ENCODE results near the gene RAB11FIP3. TPM values are rescaled to one million over a fixed set of nuclear protein-coding genes. Genes with fewer than 3 reads are reported as not detected.

The RAB11FIP3 gene
- total RNA-seq, 1 experiment from 2014 or later, result 12.8 TPM

DNA sequence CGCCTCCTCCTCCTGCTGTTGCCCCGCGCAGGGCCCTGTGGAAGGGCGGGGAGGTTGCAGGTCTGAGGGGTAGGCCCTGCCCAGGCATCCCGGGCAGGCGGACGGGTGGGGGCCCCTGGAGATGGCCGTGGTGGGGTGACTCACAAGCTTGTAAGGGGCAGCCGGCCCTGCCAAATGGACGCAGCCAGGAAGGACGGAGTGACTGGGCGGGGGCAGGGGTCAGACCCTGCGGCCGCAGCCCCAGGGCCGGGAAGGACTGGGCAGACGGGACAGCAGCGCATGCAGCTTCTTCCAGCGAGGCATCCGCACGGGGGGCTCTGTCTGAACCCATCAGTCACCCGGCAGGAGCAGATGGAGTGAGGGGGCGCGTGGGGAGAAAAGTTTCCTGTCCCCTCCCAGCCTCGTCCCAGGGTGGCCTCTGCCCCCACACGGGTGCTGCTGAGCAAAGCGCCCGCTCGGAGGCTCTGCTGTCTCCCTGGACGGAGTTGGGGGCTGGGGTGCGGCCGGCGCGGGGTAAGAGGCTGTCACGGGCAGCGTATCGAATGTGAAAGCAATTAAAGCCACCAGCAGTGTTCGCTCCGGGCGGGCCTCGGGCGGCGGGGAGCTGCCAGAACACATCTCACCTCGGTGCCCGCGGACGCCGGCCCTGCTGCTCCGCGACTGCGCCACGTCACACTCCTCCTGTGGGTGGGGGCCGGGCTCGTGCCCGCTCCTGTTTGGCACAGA, 129.4 kb downstream of the RAB11FIP3 start:
- no peak overlapping the region for H3K4me3 ChIP-seq (replicated peaks in 1 of 2; ENCODE audit: low read depth in 1 of 2, low read length in 2 of 2)
- H3K4me1 ChIP-seq (ENCODE audit: control insufficient read depth in 1 of 2, insufficient read depth in 2 of 2, low read length in 2 of 2), result no peaks in the 10 kb centered on the region
- H2AFZ ChIP-seq (ENCODE audit: low read depth, low read length, poor library complexity, severe bottlenecking), result no peak overlapping the region
- no peaks in the 10 kb centered on the region for H3K79me2 ChIP-seq (ENCODE audit: insufficient read depth, low read length)
- no peak for TF ChIP-seq TCF7L2 (IDR thresholded peaks at IDR 0.05; ENCODE audit: borderline replicate concordance, extremely low read depth, insufficient read depth, insufficient read length)
- TF ChIP-seq YY1 (IDR thresholded peaks at IDR 0.05; ENCODE audit: extremely low read depth, insufficient replicate concordance, low read depth, low read length), result no peak
- TF ChIP-seq, protein P1, sequence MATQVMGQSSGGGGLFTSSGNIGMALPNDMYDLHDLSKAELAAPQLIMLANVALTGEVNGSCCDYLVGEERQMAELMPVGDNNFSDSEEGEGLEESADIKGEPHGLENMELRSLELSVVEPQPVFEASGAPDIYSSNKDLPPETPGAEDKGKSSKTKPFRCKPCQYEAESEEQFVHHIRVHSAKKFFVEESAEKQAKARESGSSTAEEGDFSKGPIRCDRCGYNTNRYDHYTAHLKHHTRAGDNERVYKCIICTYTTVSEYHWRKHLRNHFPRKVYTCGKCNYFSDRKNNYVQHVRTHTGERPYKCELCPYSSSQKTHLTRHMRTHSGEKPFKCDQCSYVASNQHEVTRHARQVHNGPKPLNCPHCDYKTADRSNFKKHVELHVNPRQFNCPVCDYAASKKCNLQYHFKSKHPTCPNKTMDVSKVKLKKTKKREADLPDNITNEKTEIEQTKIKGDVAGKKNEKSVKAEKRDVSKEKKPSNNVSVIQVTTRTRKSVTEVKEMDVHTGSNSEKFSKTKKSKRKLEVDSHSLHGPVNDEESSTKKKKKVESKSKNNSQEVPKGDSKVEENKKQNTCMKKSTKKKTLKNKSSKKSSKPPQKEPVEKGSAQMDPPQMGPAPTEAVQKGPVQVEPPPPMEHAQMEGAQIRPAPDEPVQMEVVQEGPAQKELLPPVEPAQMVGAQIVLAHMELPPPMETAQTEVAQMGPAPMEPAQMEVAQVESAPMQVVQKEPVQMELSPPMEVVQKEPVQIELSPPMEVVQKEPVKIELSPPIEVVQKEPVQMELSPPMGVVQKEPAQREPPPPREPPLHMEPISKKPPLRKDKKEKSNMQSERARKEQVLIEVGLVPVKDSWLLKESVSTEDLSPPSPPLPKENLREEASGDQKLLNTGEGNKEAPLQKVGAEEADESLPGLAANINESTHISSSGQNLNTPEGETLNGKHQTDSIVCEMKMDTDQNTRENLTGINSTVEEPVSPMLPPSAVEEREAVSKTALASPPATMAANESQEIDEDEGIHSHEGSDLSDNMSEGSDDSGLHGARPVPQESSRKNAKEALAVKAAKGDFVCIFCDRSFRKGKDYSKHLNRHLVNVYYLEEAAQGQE (IDR thresholded peaks at IDR 0.05; ENCODE audit: low read depth), result no peak
- TF ChIP-seq SP1 (IDR thresholded peaks at IDR 0.05; ENCODE audit: low read depth), result no peak
- TF ChIP-seq, protein P2, sequence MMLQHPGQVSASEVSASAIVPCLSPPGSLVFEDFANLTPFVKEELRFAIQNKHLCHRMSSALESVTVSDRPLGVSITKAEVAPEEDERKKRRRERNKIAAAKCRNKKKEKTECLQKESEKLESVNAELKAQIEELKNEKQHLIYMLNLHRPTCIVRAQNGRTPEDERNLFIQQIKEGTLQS (IDR thresholded peaks at IDR 0.05), result no peak
- TF ChIP-seq RAD21 (IDR thresholded peaks at IDR 0.05; ENCODE audit: low read depth), result no peak
- no peak for TF ChIP-seq SIN3A (IDR thresholded peaks at IDR 0.05; ENCODE audit: low read depth)
- TF ChIP-seq POLR2AphosphoS5 (IDR thresholded peaks at IDR 0.05; ENCODE audit: low read depth, low read length), result no peak
- TF ChIP-seq, protein P3, sequence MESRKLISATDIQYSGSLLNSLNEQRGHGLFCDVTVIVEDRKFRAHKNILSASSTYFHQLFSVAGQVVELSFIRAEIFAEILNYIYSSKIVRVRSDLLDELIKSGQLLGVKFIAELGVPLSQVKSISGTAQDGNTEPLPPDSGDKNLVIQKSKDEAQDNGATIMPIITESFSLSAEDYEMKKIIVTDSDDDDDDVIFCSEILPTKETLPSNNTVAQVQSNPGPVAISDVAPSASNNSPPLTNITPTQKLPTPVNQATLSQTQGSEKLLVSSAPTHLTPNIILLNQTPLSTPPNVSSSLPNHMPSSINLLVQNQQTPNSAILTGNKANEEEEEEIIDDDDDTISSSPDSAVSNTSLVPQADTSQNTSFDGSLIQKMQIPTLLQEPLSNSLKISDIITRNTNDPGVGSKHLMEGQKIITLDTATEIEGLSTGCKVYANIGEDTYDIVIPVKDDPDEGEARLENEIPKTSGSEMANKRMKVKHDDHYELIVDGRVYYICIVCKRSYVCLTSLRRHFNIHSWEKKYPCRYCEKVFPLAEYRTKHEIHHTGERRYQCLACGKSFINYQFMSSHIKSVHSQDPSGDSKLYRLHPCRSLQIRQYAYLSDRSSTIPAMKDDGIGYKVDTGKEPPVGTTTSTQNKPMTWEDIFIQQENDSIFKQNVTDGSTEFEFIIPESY (IDR thresholded peaks at IDR 0.05; ENCODE audit: extremely low read depth, insufficient replicate concordance, low read length), result no peak
- no peaks in the 10 kb centered on the region for H3K27me3 ChIP-seq (ENCODE audit: insufficient read depth, low read length)
- no peaks in the 10 kb centered on the region for H4K20me1 ChIP-seq (ENCODE audit: insufficient read depth)
- POLR2A ChIA-PET, result no interaction called here
- no peak; the same call in 1 of the 2 replicates for ATAC-seq
- no peak overlapping the region for H3K4me2 ChIP-seq (ENCODE audit: low read length)
- no TSS peak for BruUV-seq (replicated peaks)
- no peaks in the 10 kb centered on the region for H3K36me3 ChIP-seq (ENCODE audit: control insufficient read depth in 1 of 2, insufficient read depth in 2 of 2, low read length in 2 of 2)
- H3K9ac ChIP-seq (ENCODE audit: low read length), result no peak overlapping the region
- no peaks in the 10 kb centered on the region for H3K9me3 ChIP-seq (ENCODE audit: control insufficient read depth in 1 of 2, insufficient read depth in 1 of 2, low read depth in 1 of 2, low read length in 2 of 2)
- H3K27ac ChIP-seq (ENCODE audit: low read depth, low read length), result no peak overlapping the region
- DNase-seq (ENCODE audit: low read depth, low spot score), result no peak
- intact Hi-C loops (cut with micrococcal nuclease), result no loop called here
- H3K9me2 ChIP-seq (ENCODE audit: insufficient read depth), result no peaks in the 10 kb centered on the region
- RAD21 ChIA-PET (ENCODE audit: low non-redundant PET in 1 of 2, low total read pairs in 2 of 2, uncharacterized antibody in 2 of 2, unreplicated experiment in 2 of 2), result no interaction called here
- CTCF ChIA-PET, result no interaction called here
